NCI-H82 treated with DMSO at 0.1 percent for 48 hours (cell line): Measurements from ENCODE around the gene TEX28.
"Not testable (repeated sequence)": the region's sequence is repeated elsewhere in the genome, so short reads cannot be mapped to it uniquely, and the experiment has no call there.

ENCODE experiments used
- DNase-seq: peaks from one replicate; lab custom pipeline; 2025; ENCODE audit not compliant: unreplicated experiment; lab: John Stamatoyannopoulos, UW

Gene TEX28

DNA sequence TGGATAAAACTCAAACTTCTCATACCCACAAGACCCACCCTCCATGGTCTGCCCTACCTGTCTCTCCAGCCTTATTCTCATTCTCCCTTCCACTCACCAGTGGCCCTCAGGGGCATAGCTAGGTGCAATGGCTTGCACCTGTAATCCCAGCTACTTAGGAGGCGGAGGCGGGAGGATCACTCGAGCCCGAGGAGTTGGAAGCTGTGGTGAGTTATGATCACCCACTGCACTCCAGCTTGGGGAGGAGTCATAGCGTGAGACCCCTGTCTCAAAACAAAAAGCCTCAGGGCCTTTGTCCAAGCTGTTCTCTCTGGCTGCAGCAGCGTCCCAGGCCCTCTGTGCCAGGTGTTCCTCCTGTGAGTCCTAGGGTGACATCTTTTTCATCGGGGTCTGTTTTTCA is 17.2 kb upstream of the TEX28 start:
- no peak for DNase-seq

DNA sequence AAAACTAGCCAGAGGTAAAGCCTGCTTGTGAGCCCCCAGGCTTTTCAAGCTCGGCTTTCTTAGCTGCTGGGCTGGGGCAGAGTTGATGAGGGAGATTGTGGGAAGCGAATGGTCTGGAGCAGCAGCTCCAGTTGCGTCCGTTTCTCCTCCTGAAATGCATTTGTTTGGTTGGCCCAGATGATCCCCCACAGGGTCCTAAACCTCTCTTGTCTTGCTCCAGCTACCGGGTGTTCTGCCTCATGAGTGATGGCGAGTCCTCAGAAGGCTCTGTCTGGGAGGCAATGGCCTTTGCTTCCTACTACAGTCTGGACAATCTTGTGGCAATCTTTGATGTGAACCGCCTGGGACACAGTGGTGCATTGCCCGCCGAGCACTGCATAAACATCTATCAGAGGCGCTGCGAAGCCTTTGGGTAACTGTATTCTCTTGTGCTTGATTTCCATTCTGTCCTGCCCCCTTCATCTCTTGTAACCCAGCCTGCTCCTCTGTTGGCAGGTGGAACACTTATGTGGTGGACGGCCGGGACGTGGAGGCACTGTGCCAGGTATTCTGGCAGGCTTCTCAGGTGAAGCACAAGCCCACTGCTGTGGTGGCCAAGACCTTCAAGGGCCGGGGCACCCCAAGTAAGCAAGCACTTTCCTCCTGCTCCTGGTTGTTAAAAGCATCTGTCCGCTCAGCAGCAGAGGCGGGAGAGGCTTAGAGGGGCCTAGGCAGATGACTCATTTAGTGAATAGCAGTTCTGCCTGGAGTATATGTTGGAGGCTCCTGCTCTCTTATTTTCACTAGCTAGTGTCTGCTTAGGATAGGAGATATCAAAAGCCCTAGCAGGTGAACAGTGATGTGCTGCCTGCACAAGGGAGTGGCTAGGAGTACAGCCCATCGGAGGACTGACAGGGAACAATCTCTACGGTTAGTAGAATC is 16.0 kb upstream of the TEX28 start:
- DNase-seq, result no peak

DNA sequence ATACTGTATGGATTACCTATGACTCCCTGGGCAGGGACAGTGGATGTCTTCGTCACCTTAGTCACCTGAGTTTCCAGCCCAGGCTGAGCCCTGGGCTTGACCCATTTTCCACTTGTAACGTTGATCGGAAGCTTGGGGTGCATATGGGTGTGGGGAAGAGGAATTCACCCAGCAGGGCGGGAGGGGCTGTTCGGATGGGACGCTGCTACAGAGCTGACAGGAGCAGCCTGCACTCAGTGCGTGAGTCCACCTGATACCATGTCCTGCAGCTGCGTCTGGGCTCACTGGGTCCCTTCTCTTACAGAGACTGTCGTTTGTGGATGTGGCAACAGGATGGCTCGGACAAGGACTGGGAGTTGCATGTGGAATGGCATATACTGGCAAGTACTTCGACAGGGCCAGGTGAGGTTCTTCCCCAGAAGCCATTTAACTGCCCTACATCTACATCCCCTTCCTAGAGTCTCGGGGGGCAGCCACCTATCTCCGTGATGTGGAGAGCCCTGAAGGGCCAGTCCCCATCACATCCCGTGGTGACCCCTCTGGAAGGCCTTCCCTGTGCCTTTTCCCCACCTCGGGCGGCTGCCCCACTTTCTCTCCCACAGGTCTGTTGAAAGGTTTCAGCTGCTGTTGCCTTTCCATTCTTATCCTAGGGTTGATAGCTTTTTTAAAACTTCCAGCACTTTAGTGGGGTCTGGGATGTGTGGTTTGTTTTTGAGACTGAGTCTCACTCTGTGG is 14.3 kb upstream of the TEX28 start:
- DNase-seq, result no peak

DNA sequence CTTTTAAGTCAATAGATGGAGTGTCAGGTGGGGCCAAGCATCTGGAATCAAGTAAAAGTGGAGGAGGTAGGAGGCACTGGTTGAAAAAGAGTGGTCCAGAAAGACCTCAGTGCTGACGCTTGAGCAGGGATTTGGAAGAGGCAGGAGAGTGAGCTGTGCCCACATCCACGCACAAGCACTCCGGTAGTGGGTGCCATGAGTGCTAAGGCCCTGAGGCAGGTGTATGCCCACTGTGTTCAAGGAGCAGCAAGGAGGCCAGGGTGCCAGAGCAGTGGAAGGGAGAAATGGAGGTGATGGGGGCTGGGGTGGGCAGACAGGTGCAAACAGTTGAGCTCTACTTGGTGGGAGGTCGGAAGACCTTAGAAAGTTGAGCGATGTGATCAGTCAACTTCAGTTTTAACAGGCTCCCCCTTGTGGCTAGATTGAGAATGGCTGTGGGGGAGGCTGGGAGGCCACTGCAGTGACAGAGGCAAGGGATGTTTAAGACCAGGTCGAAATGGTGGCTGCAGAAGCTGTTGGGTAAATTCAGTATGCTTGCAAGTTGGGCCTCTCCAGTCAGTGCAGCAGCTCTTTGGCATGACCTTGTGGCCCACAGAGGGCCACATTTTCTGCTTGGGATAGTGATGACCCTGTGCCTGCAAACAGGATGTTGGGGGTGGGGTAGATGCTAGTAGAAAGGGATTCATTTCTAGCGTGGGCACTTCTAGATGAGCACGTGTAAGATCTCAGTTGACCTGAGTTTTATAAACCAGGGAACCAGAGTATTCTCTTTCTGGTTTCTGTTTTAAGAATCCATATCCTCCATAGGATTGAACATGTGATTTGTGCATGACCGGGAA is 13.4 kb upstream of the TEX28 start:
- DNase-seq, result no peak

DNA sequence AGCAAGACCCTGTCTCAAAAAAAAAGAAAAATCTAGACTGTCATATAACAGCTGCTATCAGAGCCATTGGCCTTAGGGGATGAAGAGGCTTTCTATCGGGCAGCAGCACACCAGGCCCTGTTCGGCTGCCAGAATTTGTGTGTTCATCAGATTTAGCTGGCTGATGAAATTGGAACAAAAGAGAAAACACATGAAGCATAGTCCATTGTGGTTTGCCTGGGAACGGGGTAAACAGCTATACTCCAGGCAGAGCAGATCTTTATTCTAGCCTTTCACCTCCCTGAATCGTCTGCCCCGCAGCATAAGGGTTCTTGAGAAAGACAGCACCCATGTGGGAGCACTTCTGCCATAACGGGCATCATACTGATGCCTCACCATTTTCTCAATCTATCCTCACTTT is 12.3 kb upstream of the TEX28 start:
- DNase-seq, result no peak

DNA sequence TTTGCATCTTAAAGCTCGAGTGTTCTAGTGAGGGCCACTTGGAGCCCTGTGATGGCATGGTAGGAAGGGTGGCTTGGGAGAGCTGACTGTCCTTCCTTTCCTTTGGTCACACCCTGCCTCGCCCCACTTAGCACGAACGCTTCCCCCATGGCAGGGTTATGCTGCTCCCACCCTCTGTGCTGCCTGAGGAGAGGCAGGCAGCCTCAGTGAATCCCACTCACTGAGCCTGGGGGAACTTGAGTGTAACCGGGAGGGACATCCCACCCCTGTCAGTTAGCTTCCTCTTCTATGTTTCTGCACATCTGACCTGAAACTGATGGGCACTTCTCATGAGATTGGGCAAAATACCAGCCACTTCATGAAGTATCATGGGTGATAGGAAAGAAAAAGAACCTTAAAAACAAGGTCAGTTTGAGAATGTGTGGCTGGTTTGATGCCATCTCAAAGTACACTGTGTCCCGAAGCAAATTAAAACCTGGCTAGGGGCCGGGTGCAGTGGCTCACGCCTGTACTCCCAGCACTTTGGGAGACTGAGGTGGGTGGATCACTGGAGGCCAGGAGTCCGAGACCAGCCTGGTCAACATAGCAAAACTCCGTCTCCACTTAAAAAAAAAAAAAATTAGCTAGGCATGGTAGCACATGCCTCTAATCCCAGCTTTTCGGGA is 10.7 kb upstream of the TEX28 start:
- DNase-seq, result no peak

DNA sequence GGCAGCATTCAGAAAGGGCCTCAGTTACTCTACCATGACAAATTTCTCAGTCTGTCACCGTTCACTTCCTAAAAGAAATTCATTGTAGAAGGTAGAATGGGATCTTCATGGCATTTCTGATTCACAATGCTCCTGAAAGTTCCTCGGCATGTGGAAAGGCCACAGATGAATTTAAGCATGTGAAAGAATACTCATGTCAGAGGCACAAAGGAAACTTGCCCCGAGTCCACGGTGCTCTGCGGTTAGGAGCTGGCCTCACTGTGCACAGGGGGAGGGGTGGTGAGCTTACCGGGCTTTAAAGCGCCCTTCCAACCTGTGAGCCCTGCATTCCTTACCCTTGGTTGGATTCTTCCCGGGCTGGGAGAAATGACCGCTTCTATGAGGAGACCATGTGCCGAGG is 9.9 kb upstream of the TEX28 start:
- no peak for DNase-seq

DNA sequence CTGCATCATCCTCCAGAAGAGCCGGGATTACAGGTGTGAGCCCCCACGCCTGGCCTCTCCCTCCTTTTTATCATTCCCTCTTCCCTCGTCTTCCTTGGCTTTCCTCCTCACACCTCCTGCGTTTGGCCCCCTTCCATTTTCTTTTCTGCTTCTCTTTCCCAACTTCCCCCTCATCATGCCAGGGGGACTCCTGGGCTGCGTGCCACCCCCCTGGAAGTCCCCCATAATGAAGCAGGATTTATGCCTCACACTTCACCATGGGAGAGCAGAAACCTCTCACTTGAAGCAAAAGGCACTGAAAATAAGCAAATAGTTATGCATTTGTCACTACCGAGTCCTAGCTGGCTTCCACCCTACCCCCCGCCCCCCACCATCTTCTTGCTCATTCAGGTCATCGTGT is 8.6 kb upstream of the TEX28 start:
- no peak for DNase-seq

DNA sequence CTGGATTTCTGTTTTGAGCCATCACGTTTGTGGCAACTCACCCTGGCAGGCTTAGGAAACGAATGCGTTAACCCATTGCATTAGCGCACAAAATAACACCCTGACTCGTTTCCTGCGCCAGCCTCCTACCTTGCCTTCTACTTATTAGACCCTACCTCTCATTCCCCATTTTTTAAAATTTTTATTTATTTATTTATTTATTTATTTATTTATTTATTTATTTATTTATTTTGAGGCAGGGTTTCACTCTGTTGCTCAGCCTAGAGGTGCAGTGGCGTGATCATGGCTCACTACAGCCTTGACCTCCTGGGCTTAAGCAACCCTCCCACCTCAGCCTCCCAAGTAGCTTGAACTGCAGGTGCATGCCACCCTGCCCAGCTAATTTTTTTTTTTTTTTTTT is 8.1 kb upstream of the TEX28 start:
- DNase-seq, result not testable (repeated sequence)

DNA sequence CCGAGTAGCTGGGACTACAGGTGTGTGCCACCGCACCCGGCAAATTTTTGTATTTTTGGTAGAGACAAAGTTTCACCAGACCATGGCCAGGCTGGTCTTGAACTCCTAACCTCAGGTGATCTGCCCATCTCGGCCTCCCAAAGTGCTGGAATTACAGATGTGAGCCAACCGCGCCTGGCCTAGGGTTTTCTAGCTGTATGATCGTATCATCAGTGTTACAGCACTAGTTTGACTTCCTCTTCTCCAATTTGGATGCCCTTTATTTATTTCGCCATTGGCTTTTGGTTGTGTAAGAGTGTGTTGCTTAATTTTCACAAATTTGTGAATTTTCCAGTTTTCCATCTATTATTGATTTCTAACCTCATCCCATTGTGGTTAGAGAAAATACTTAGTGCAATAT is 5.9 kb upstream of the TEX28 start:
- no peak for DNase-seq

DNA sequence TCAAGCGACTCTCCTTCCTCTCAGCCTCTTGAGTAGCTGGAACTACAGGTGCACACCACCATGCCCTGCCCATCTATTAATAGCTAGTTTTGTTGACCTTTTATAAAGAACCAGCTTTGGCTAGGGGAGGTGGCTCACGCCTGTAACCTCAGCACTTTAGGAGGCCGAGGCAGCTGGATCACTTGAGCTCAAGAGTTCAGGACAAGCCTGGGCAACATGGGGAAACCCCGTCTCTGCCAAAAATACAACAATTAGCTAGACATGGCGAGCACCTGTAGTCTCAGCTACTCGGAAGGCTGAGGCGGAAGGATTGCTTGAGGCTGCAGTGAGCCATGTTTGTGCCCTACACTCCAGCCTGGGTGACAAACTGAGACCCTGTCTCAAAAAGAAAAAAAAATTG is 3.4 kb upstream of the TEX28 start:
- no peak for DNase-seq

DNA sequence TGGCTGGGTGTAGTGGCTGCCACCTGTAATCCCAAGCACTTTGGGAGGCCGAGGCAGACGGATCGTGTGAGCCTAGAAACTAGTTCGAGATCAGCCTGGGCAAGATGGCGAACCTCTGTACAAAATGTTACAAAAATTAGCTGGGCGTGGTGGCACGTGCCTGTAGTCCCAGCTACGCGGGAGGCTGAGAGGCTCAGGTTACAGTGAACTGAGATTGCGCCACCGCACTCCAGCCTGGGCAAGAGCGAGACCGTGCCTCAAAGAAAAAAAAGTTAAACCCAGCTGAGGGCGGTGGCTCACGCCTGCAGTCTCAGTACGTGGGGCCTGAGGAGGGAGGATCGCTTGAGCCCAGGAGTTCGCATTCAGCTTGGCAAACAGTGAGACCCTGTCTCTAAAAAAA is 1.8 kb upstream of the TEX28 start:
- no peak for DNase-seq

DNA sequence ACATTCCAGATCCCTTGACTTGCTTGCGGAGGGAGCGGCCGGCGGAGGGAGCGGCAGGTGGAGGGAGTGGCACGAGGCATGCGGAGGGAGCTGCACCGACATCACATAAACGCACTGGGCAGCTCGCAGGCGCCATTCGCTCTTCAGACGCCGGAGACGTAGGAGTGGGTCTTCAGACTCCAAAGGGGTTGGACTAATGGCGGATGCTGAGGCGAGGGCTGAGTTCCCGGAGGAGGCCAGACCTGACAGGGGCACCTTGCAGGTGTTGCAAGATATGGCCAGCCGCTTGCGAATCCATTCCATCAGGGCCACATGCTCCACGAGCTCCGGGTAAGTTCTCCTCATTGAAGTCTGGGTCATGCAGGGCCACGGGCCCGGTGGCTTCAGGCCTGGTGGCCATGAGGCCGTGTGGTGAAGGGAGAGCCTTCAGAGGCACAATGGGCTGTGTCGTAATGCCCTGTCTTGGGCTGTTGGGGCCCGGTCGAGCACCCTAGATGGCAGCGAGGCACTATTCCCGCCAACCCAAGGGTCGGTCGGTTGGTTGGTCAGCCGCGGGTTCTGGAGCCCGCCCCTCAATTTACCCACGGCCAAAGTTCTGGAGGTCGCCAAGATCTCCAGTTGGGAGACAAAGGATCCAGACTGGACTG is 863 bp upstream of the TEX28 start, which contains the start of gene TKTL1:
Gene TKTL1 (plus strand): TSS at position 132 of the 647 bp plus-strand sequence. CDS start 65 bp downstream, at position 197.
- no peak for DNase-seq

DNA sequence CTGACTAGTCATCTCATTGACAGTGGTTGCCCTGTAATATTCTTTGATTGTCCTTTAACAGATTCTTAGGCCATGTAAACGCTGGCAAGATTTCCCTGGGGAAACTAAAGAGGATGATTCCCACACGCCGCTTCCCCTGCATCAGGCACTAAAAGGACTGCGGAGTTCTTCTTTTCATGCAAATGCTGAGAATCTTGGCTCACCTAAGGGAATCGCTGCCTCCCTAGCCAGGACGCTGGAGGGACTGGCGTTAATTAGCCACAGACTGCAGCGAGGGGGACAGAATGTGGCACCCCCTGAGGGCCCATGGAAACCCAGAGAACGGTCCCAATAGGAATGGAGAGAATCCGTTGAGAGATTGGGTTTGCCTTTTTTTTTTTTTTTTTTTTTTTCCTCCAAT is 8.5 kb downstream of the TEX28 start:
- not testable (repeated sequence) for DNase-seq

DNA sequence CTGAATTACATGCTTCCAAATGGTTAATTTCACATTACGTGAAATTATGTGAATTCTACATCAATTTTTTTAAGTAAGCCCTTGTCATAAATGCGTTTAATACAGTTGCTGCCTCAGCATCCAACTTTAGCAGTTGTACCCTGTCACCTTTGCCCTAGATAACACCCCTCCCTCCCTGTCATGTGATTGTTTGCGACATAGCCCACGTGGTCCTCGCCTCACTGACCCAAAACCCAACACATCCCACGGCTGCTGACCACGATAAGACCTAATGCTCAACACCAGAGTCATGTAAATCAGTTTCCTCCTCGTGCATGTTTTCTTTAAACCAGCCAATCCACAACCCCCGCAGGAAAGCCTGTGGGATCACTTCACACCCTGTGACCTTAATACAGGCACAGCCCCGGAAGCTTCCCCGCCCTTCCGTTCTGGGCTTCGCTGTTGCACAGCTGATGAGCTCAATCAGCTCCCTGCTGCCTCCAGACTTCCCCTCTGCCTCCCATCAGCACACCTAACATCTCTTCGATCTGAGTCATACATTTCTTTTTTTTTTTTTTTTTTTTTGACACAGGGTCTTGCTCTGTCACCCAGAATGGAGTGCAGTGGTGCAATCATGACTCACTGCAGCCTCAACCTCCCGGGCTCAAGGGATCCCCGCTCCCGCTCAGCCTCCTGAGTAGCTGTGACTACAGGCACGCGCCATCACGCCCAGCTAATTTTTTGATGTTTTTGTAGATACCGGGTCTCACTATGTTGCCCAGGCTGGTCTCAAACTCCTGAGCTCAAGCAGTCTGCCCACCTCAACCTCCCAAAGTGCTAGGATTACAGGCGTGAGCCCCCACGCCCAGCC is 10.2 kb downstream of the TEX28 start:
- DNase-seq, result not testable (repeated sequence)

DNA sequence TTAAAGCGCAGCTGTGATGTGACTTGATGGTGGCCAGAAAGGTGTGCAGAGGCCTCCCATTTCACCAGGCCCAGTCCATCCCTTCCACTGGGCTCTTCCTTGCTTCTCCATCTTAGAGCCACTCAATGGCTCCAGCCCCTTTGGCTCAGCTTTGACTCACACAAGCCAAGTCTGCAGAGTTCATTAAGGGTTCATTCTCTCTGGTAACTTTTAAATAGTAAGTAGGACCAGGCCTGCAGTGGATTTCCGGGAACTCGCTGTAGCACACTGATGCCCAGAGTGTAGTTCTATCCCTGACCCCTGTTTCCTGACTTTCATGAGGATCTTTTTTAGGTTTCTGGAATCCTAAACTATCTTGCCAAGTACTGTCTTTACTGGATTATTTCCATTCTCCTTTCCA is 25.7 kb downstream of the TEX28 start:
- not testable (repeated sequence) for DNase-seq

DNA sequence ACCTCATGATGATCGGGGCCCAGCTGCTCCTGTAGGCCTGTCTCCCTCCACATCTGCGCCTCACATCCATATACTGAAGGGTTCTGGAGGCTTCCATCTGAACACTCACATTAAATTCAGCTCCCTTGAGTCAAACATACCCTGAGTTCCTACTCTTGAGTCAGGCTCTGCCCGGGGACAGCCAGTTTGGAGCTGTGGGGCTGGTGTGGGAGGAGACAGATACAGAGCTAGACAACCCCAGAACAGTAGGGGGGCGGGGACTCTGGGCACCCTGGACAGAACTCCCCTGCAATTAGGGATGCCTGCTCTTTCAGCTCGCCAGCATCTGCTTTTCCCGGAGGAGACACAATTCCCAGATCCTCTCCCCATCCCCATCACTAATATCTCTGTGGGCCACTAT is 31.9 kb downstream of the TEX28 start:
- DNase-seq, result not testable (repeated sequence)

DNA sequence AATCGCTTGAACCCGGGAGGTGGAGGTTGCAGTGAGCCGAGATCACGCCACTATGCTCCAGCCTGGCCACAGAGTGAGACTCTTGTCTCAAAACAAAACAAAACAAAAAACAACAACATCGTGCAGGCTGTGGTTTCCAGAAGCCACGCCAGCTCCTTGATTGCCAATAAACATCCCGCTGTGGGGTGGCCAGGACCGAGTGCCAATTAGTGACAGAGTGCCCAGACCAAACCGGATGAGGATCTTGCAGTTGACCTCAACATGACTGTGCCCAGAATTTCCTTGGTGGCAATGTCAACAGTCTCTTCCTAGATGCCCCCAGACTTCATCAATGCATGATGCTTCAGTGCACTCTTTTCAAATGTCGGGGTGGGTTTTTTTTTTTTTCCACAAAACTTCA is 36.2 kb downstream of the TEX28 start:
- DNase-seq, result not testable (repeated sequence)

DNA sequence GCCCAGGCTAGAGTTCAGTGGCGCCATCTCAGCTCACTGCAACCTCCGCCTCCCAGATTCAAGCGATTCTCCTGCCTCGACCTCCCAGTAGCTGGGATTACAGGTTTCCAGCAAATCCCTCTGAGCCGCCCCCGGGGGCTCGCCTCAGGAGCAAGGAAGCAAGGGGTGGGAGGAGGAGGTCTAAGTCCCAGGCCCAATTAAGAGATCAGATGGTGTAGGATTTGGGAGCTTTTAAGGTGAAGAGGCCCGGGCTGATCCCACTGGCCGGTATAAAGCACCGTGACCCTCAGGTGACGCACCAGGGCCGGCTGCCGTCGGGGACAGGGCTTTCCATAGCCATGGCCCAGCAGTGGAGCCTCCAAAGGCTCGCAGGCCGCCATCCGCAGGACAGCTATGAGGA is 37.6 kb downstream of the TEX28 start, which contains the start of gene OPN1MW3:
Gene OPN1MW3 (plus strand): TSS at position 301 of the 400 bp plus-strand sequence. CDS start 38 bp downstream, at position 339.
- DNase-seq, result not testable (repeated sequence)
